Gastroesophageal sphincter (tissue), 4 donors: ENCODE data around the gene APOC1. TPM values are rescaled to one million over a fixed set of nuclear protein-coding genes. Genes with fewer than 3 reads are reported as not detected.
"Not testable (repeated sequence)": the region's sequence is repeated elsewhere in the genome, so short reads cannot be mapped to it uniquely, and the experiment has no call there.

Source experiments
- ATAC-seq: fragments of 150-250 bp; one replicate; pipeline ENCODE4 v1.9.1; 2016; ENCODE audit warnings: mild to moderate bottlenecking, moderate library complexity
- H3K27ac ChIP-seq, 4 donors: fragments of 200-600 bp; sonication (generic) in 3 of 4; 1 replicate in 3 of 4; 2 replicates in 1 of 4; pipeline ENCODE4 v1.5.1; 2016 to 2019
- H3K27me3 ChIP-seq: fragments of 200-600 bp; sonication (generic); one replicate; pipeline ENCODE4 v1.5.1; 2019
- H3K36me3 ChIP-seq, 2 donors: fragments of 200-600 bp; sonication (generic); one replicate each; pipeline ENCODE4 v1.5.1; 2019; ENCODE audit warnings: control low read depth in 1 of 2
- H3K4me1 ChIP-seq, 3 donors: fragments of 200-600 bp; sonication (generic); 1 replicate in 2 of 3; 2 replicates in 1 of 3; pipeline ENCODE4 v1.5.1; 2016 to 2019; ENCODE audit warnings: control low read depth in 2 of 3
- H3K4me3 ChIP-seq, 2 donors: fragments of 200-600 bp; sonication (generic); one replicate each; pipeline ENCODE4 v1.5.1; 2019; ENCODE audit warnings: mild to moderate bottlenecking in 1 of 2, moderate library complexity in 1 of 2
- H3K9me3 ChIP-seq, 3 donors: fragments of 200-600 bp; sonication (generic); one replicate each; pipeline ENCODE4 v1.5.1; 2017 to 2019; ENCODE audit warnings: control low read depth in 2 of 3
- EP300 ChIP-seq: sonication (generic); formaldehyde crosslinking; IDR thresholded peaks from one replicate; pipeline ENCODE4 v1.6.1; 2017; ENCODE audit warnings: antibody characterized with exemption, mild to moderate bottlenecking
- POLR2A ChIP-seq, 2 donors: fragments of 450-650 bp; IDR thresholded peaks; one replicate each; pipeline ENCODE4 v1.6.1; 2017; ENCODE audit warnings: antibody characterized with exemption in 2 of 2, mild to moderate bottlenecking in 2 of 2, moderate library complexity in 1 of 2
- POLR2AphosphoS5 ChIP-seq: sonication (generic); formaldehyde crosslinking; IDR thresholded peaks from one replicate; pipeline ENCODE4 v1.6.1; 2017; ENCODE audit warnings: antibody characterized with exemption
- WGBS, 2 donors: methylation state at CpG; one replicate each; pipeline ENCODE4 v1.1.5; 2018; ENCODE audit warnings: low coverage in 1 of 2; 5-methylcytosine and 5-hydroxymethylcytosine counted together
- total RNA-seq, 4 donors: library from RNA; depleted of rRNA; stranded (reverse); fragments of >200 nt; gene quantifications; one replicate each; pipeline ENCODE4 v1.1.0, GENCODE V29; 2016
- TF ChIP-seq, protein P1 (sequence below), 4 experiments: fragments of 200-600 bp in 2 of 4; fragments of 450-650 bp in 2 of 4; sonication (generic) in 1 of 4; IDR thresholded peaks; one replicate each; pipeline ENCODE4 v1.5.1; 2017 to 2019; ENCODE audit warnings: antibody characterized with exemption in 4 of 4, mild to moderate bottlenecking in 2 of 4, moderate library complexity in 2 of 4

Gene APOC1
- total RNA-seq, 4 donors from 2014 or later: 2.2 to 4.8 TPM; not detected in 2

DNA sequence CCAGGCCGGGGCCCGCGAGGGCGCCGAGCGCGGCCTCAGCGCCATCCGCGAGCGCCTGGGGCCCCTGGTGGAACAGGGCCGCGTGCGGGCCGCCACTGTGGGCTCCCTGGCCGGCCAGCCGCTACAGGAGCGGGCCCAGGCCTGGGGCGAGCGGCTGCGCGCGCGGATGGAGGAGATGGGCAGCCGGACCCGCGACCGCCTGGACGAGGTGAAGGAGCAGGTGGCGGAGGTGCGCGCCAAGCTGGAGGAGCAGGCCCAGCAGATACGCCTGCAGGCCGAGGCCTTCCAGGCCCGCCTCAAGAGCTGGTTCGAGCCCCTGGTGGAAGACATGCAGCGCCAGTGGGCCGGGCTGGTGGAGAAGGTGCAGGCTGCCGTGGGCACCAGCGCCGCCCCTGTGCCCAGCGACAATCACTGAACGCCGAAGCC is 5.6 kb upstream of the APOC1 start:
- TF ChIP-seq POLR2AphosphoS5: no peak
- TF ChIP-seq POLR2A (IDR thresholded peaks at IDR 0.05): no peak
- TF ChIP-seq, protein P1, sequence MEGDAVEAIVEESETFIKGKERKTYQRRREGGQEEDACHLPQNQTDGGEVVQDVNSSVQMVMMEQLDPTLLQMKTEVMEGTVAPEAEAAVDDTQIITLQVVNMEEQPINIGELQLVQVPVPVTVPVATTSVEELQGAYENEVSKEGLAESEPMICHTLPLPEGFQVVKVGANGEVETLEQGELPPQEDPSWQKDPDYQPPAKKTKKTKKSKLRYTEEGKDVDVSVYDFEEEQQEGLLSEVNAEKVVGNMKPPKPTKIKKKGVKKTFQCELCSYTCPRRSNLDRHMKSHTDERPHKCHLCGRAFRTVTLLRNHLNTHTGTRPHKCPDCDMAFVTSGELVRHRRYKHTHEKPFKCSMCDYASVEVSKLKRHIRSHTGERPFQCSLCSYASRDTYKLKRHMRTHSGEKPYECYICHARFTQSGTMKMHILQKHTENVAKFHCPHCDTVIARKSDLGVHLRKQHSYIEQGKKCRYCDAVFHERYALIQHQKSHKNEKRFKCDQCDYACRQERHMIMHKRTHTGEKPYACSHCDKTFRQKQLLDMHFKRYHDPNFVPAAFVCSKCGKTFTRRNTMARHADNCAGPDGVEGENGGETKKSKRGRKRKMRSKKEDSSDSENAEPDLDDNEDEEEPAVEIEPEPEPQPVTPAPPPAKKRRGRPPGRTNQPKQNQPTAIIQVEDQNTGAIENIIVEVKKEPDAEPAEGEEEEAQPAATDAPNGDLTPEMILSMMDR (IDR thresholded peaks at IDR 0.05): no peak
- no peak for TF ChIP-seq EP300
- 87 to 100% methylated on average over 4 of the region's 44 CpGs for WGBS, 2 donors
- no peaks in the 10 kb centered on the region for H3K9me3 ChIP-seq
- H3K27me3 ChIP-seq: peaks cover 80% of the 10 kb centered on the region
- H3K27ac ChIP-seq: no peak overlapping the region
- no peaks in the 10 kb centered on the region for H3K36me3 ChIP-seq
- no peak overlapping the region for H3K4me3 ChIP-seq
- H3K4me1 ChIP-seq: peaks cover 0 to 35% (median 4%) of the 10 kb centered on the region in 3 donors
- ATAC-seq: no peak

DNA sequence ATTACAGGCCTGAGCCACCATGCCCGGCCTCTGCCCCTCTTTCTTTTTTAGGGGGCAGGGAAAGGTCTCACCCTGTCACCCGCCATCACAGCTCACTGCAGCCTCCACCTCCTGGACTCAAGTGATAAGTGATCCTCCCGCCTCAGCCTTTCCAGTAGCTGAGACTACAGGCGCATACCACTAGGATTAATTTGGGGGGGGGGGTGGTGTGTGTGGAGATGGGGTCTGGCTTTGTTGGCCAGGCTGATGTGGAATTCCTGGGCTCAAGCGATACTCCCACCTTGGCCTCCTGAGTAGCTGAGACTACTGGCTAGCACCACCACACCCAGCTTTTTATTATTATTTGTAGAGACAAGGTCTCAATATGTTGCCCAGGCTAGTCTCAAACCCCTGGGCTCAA is 4.6 kb upstream of the APOC1 start:
- Histone ChIP-seq H3K27me3 (peaks cover 77% of the 10 kb centered on the region), H3K36me3 (no peaks in the 10 kb centered on the region), H3K4me3 (no peak overlapping the region), H3K27ac (no peak overlapping the region), H3K9me3 (no peaks in the 10 kb centered on the region), H3K4me1 (peaks cover 0 to 35% (median 4%) of the 10 kb centered on the region in 3 donors)
- WGBS, 2 donors: 90% methylated on average over 2 of the region's 5 CpGs; no CpG with 5 or more reads in 1 of the 2 donors
- TF ChIP-seq, protein P1 (IDR thresholded peaks at IDR 0.05): no peak
- no peak for TF ChIP-seq EP300
- no peak for TF ChIP-seq POLR2A (IDR thresholded peaks at IDR 0.05)
- TF ChIP-seq POLR2AphosphoS5: no peak
- no peak for ATAC-seq

DNA sequence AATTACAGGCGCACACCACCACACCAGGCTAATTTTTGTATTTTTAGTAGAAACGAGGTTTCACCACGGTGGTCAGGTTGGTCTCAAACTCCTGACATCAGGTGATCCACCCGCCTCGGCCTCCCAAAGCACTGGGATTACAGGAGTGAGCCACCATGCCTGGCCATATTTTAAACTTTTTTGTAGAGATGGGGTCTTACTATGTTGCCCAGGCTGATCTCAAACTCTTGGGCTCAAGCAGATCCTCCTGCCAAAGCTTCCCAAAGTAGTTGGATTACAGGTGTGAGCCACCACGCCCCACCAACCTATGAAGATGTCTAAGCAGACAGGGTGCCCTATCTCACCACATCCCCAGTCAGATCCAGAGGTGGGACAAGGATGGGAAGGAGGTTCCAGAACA is 2.5 kb upstream of the APOC1 start:
- H3K27ac ChIP-seq, ATAC-seq: not testable (repeated sequence)
- WGBS, 2 donors: 100% methylated on average over 2 of the region's 6 CpGs; no CpG with 5 or more reads in 1 of the 2 donors

DNA sequence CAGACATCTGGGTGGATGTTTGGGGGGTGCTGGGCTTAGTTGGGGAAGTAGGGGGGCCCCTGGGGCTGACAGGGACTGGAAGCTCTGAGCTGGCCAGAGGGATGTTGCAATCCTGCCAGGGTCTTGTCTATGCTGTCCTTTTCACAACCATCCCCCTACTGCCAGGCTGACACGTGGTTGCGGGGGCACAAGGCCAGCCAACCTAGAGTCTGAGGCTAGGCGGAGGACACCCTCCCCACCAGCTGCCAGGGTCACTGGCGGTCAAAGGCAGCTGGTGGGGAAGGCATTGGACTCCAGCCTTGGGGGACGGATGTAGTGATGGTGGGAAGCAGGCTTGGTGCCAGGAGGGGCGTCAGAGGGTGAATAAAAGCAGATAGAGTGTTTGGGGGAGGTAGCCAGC is 1.6 kb upstream of the APOC1 start:
- TF ChIP-seq, protein P1 (IDR thresholded peaks at IDR 0.05): no peak
- TF ChIP-seq POLR2AphosphoS5 (no peak), POLR2A (IDR thresholded peaks at IDR 0.05) (no peak), EP300 (no peak)
- no peaks in the 10 kb centered on the region for H3K36me3 ChIP-seq
- H3K4me3 ChIP-seq: no peak overlapping the region
- H3K4me1 ChIP-seq: peaks cover 0 to 25% (median 0%) of the 10 kb centered on the region in 3 donors
- peaks cover 46% of the 10 kb centered on the region for H3K27me3 ChIP-seq
- H3K9me3 ChIP-seq: no peaks in the 10 kb centered on the region
- H3K27ac ChIP-seq: no peak overlapping the region
- peak; percentile 34 for ATAC-seq
- WGBS, 2 donors: 55 to 60% methylated on average over 1 to 4 of the region's 6 CpGs

More for the DNA sequence above, 2.5 kb upstream of the APOC1 start:
- H3K27me3 ChIP-seq: peaks cover 56% of the 10 kb centered on the region
- not testable (repeated sequence) for H3K36me3 ChIP-seq, H3K4me3 ChIP-seq, H3K9me3 ChIP-seq
- H3K4me1 ChIP-seq: peaks cover 0 to 25% (median 0%) of the 10 kb centered on the region in 3 donors

DNA sequence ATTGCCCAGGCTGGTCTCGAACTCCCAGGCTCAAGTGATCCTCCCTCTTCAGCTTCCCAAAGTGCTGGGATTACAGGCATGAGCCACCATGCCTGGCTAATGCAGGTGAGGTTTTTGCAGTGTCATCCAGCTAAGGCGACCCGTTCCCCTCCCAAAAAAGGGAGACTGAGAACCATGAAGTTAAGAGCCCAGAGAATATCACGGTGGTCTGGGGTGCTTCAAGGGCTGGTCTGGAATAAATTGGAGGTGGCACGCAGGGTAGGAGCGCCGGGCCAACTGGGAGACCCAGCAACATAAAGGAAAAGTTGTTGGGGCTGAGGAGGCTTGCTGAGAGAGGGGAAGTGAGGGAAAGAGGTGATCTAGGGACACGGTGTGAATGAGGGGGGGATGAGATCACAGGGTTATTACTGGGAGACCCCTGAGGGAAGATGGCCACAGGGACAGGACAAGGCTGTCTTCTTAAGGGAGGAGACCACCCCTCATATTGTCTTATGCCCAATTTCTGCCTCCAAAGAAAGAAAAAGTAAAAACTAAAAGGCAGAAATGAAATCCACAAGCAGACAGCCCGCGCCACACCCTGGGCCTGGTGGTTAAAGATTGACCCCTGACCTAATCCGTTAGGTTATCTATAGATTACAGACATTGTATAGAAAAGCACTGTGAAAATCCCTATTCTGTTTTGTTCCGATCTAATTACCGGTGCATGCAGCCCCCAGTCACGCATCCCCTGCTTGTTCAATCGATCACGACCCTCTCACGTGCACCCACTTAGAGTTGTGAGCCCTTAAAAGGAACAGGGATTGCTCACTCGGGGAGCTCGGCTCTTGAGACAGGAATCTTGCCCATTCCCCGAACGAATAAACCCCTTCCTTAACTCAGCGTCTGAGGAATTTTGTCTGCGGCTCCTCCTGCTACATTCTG is 636 bp upstream of the APOC1 start:
- H3K27me3 ChIP-seq: peaks cover 38% of the 10 kb centered on the region
- 65 to 70% methylated on average over 11 to 16 of the region's 23 CpGs for WGBS, 2 donors
- peak overlapping the region in 1 of 2 donors; percentile 54 for H3K4me3 ChIP-seq
- not testable (repeated sequence) for H3K27ac ChIP-seq, H3K9me3 ChIP-seq, H3K36me3 ChIP-seq, ATAC-seq
- peaks cover 0 to 25% (median 0%) of the 10 kb centered on the region in 3 donors for H3K4me1 ChIP-seq
